Endothelial cell of umbilical vein (primary cell): ENCODE data around the gene RCAN3. TPM values are rescaled to one million over a fixed set of nuclear protein-coding genes. Genes with fewer than 3 reads are reported as not detected.

Experiments used
- BruUV-seq: library from RNA; stranded (reverse); fragments of 400-500 nt; replicated peaks from 2 replicates; lab custom pipeline; 2021; lab: Mats Ljungman, UMichigan
- CTCF ChIA-PET: fragments of 300-600, 350-600 bp; sonication (Branson Sonifier 250); formaldehyde crosslinking; loops from one replicate; lab custom pipeline; 2021; ENCODE audit warnings: antibody characterized with exemption, inconsistent platforms; lab: Charles Lee
- POLR2A ChIA-PET: fragments of 300-600, 350-600 bp; sonication (Branson Sonifier 250); formaldehyde crosslinking; loops from one replicate; lab custom pipeline; 2021; ENCODE audit warnings: antibody characterized with exemption, inconsistent platforms; lab: Charles Lee
- DNase-seq: peaks from one replicate; pipeline ENCODE4 v3.0.0-alpha.2; 2011; ENCODE audit warnings: low read depth, low spot score
- FAIRE-seq: peaks from 2 replicates; lab custom pipeline; 2011; peaks lifted over from hg19 to GRCh38; lab: Jason Lieb, UNC
- H2AFZ ChIP-seq: 2 replicates; pipeline ENCODE4 v1.6.0; 2012; ENCODE audit warnings: low read depth, low read length, control low read depth, inconsistent platforms
- H3K27ac ChIP-seq: 2 replicates; pipeline ENCODE4 v1.5.1; 2011; ENCODE audit warnings: low read depth, mild to moderate bottlenecking, control low read depth, low read length, moderate library complexity; ENCODE audit not compliant: insufficient read depth
- H3K27me3 ChIP-seq, 2 experiments: 2 replicates each; pipeline versions ENCODE4 v1.6.0 to v1.6.1; 2011; ENCODE audit warnings: low read length in 2 of 2, mixed read lengths in 1 of 2; ENCODE audit not compliant: control insufficient read depth in 2 of 2, insufficient read depth in 2 of 2
- H3K36me3 ChIP-seq, 2 experiments: 2 replicates in 1 of 2; 3 replicates in 1 of 2; pipeline ENCODE4 v1.5.1; 2011; ENCODE audit warnings: low read length in 2 of 2, mild to moderate bottlenecking in 1 of 2, moderate library complexity in 1 of 2; ENCODE audit not compliant: control insufficient read depth in 2 of 2, insufficient read depth in 2 of 2; ENCODE audit errors: extremely low read depth in 1 of 2
- H3K4me1 ChIP-seq: 3 replicates; pipeline ENCODE4 v1.5.1; 2011; ENCODE audit warnings: mild to moderate bottlenecking, low read length; ENCODE audit not compliant: control insufficient read depth, insufficient read depth; ENCODE audit errors: extremely low read depth
- H3K4me2 ChIP-seq: 2 replicates; pipeline ENCODE4 v1.6.1; 2011; ENCODE audit warnings: low read length, control low read depth, mixed read lengths; ENCODE audit not compliant: insufficient read depth
- H3K4me3 ChIP-seq, 3 experiments: fragments of 200-600 bp in 1 of 3; sonication (generic), shearing (Covaris generic) in 1 of 3; replicated peaks in 1 of 3; 2 replicates each; pipeline ENCODE4 v1.5.1; 2011 to 2016; ENCODE audit warnings: control low read depth in 3 of 3, low read length in 3 of 3, mild to moderate bottlenecking in 2 of 3, inconsistent platforms in 1 of 3, low read depth in 1 of 3, moderate library complexity in 1 of 3; ENCODE audit not compliant: insufficient read depth in 1 of 3
- H3K79me2 ChIP-seq: 2 replicates; pipeline ENCODE4 v1.6.0; 2012; ENCODE audit warnings: low read length, inconsistent platforms; ENCODE audit not compliant: control insufficient read depth, insufficient read depth
- H3K9ac ChIP-seq: replicated peaks from 2 replicates; pipeline ENCODE3; 2011; ENCODE audit warnings: low read length, control low read depth; ENCODE audit not compliant: insufficient read depth; ENCODE audit errors: extremely low read depth
- H3K9me1 ChIP-seq: replicated peaks from 3 replicates; pipeline ENCODE4 v1.6.0; 2011; ENCODE audit warnings: mild to moderate bottlenecking, low read length; ENCODE audit not compliant: control insufficient read depth, insufficient read depth; ENCODE audit errors: extremely low read depth
- H3K9me3 ChIP-seq: replicated peaks from 2 replicates; pipeline ENCODE4 v1.5.1; 2012; ENCODE audit warnings: low read length, inconsistent platforms; ENCODE audit not compliant: control insufficient read depth, insufficient read depth
- H4K20me1 ChIP-seq: replicated peaks from 2 replicates; pipeline ENCODE3; 2011; ENCODE audit warnings: mild to moderate bottlenecking, low read length; ENCODE audit not compliant: control insufficient read depth, insufficient read depth; ENCODE audit errors: extremely low read depth
- CTCF ChIP-seq, 2 donors: IDR thresholded peaks; 1 replicate in 1 of 2; 2 replicates in 1 of 2; pipeline ENCODE4 v1.5.1; 2011; ENCODE audit warnings: low read length in 2 of 2, mild to moderate bottlenecking in 2 of 2, moderate library complexity in 2 of 2, control low read depth in 1 of 2, inconsistent platforms in 1 of 2, low read depth in 1 of 2; ENCODE audit not compliant: insufficient read depth in 1 of 2; ENCODE audit errors: extremely low read depth in 1 of 2
- EZH2 ChIP-seq: IDR thresholded peaks from 2 replicates; pipeline ENCODE4 v1.6.1; 2012; ENCODE audit warnings: borderline replicate concordance, low read depth, mild to moderate bottlenecking, moderate library complexity, low read length, inconsistent platforms; ENCODE audit not compliant: severe bottlenecking
- FOS ChIP-seq: IDR thresholded peaks from 2 replicates; pipeline ENCODE4 v1.6.1; 2011; ENCODE audit warnings: mild to moderate bottlenecking, low read length, moderate library complexity, borderline replicate concordance; ENCODE audit not compliant: insufficient read depth
- GATA2 ChIP-seq: IDR thresholded peaks from 2 replicates; pipeline ENCODE4 v1.7.0; 2011; ENCODE audit warnings: low read depth, mild to moderate bottlenecking, moderate library complexity, mixed read lengths, low read length; ENCODE audit not compliant: insufficient read length, insufficient read depth
- JUN ChIP-seq: IDR thresholded peaks from 2 replicates; pipeline ENCODE4 v1.6.1; 2011; ENCODE audit warnings: borderline replicate concordance, low read depth; ENCODE audit not compliant: insufficient read length, insufficient read depth
- MYC ChIP-seq: IDR thresholded peaks from one replicate; pipeline ENCODE4 v1.6.1; 2011; ENCODE audit warnings: mild to moderate bottlenecking, low read depth, low read length
- POLR2A ChIP-seq: IDR thresholded peaks from 2 replicates; pipeline ENCODE4 v1.6.1; 2012; ENCODE audit warnings: low read depth, mild to moderate bottlenecking, control low read depth, low read length
- dilution Hi-C: fragments of 300-500 bp; cut with MboI; formaldehyde crosslinking; loops from one replicate; pipeline ENCODE4 v1.15.0; 2019; ENCODE audit warnings: low sequenced_read_pairs; ENCODE audit not compliant: extremely low pct_ligation_motif_present
- intact Hi-C: fragments of 100-400 bp; cut with micrococcal nuclease; formaldehyde crosslinking; loops from one replicate; pipeline ENCODE4 v1.10.0; 2022
- polyA plus RNA-seq, 4 experiments: library from polyadenylated mRNA; depleted of rRNA in 3 of 4; stranded (reverse) in 3 of 4; unstranded in 1 of 4; fragments of >200 nt; gene quantifications; 2 replicates each; pipeline versions ENCODE4 v1.2.1 to v1.2.3, GENCODE V29; 2011 to 2012; ENCODE audit warnings: missing spikeins in 1 of 4
- total RNA-seq: library from RNA; stranded (reverse); gene quantifications from 2 replicates; pipeline ENCODE4 v1.2.3, GENCODE V29; 2021

The RCAN3 gene
- total and polyA plus RNA-seq, 2 donors (not counting 3 experiments of a cell fraction or from before 2014, with no cell fraction given): 0.99 to 5.1 TPM

- H3K9me1 ChIP-seq: no peaks in the 10 kb centered on the region
- peaks cover 4 to 9% of the 10 kb centered on the region in 2 experiments for H3K27me3 ChIP-seq
- peaks cover 5% of the 10 kb centered on the region for H3K4me1 ChIP-seq
- H4K20me1 ChIP-seq: no peaks in the 10 kb centered on the region
- POLR2A ChIA-PET: no interaction called here
- no peak overlapping the region for H3K9ac ChIP-seq
- DNase-seq: no peak
- no peak overlapping the region for H3K27ac ChIP-seq
- BruUV-seq: no TSS peak
- CTCF ChIA-PET: interaction anchor here (1.8 kb wide), 1 partner anchor 20 kb away, joined by 4 read pairs; no protein-coding TSS in a partner anchor
- dilution Hi-C loops (no loop called here), intact Hi-C loops (no loop called here)
- TF ChIP-seq GATA2 (no peak), FOS (no peak), POLR2A (no peak), JUN (no peak), CTCF (IDR thresholded peaks at IDR 0.05; ENCODE audit: extremely low read depth in 1 of 2, insufficient read depth in 1 of 2, low read depth in 1 of 2, low read length in 2 of 2) (no peak), EZH2 (no peak), MYC (no peak)
- no peaks in the 10 kb centered on the region for H3K9me3 ChIP-seq
- H2AFZ ChIP-seq: no peak overlapping the region
- no peak for FAIRE-seq
- H3K79me2 ChIP-seq: no peaks in the 10 kb centered on the region
- no peaks in the 10 kb centered on the region for H3K36me3 ChIP-seq
- no peak overlapping the region for H3K4me3 ChIP-seq
- no peak overlapping the region for H3K4me2 ChIP-seq
Observed at GRCh38 chr1:24506691-24507381, 4.2 kb downstream of the RCAN3 start.
